ENCODE results near the gene CD247. TPM values are rescaled to one million over a fixed set of nuclear protein-coding genes. Genes with fewer than 3 reads are reported as not detected.

The CD247 gene
- total RNA-seq, 1 experiment from 2014 or later: not detected

GRCh38 chr1:167529829-167530474 is 11.6 kb upstream of the CD247 start:
- Histone ChIP-seq H3K4me1 (ENCODE audit: insufficient read depth, low read length) (no peaks in the 10 kb centered on the region), H4K20me1 (ENCODE audit: low read length) (no peaks in the 10 kb centered on the region), H3K9me2 (replicated peaks; ENCODE audit: low read length) (no peaks in the 10 kb centered on the region), H2AFZ (ENCODE audit: low read length) (no peak overlapping the region), H3K4me2 (ENCODE audit: low read length) (no peak overlapping the region), H3K9me3 (ENCODE audit: low read length) (no peaks in the 10 kb centered on the region), H3K36me3 (ENCODE audit: low read depth, low read length) (no peaks in the 10 kb centered on the region), H3K27me3 (ENCODE audit: low read length) (0 out of 2 replicates have a peak, but pooled peaks cover 5% of the 10 kb centered on the region), H3K4me3 (ENCODE audit: low read length) (no peak overlapping the region), H3K9ac (ENCODE audit: low read length) (no peak overlapping the region), H3F3A (ENCODE audit: low read length, unreplicated experiment) (no peaks in the 10 kb centered on the region), H3K27ac (ENCODE audit: low read length) (no peak overlapping the region), H3K79me2 (ENCODE audit: low read length) (no peaks in the 10 kb centered on the region)
- intact Hi-C loops (cut with micrococcal nuclease): loop anchor here (5.0 kb wide), 2 partner anchors 308 to 463 kb away; partner anchors contain the start of gene POU2F1
- no peak for ATAC-seq
- ChIA-PET POLR2A (ENCODE audit: unreplicated experiment) (no interaction called here), CTCF (interaction anchor here (0.5 kb wide), 1 partner anchor 263 kb away, joined by 6 read pairs; no protein-coding TSS in a partner anchor)
- BruUV-seq (replicated peaks): no TSS peak
- TF ChIP-seq EZH2phosphoT487 (IDR thresholded peaks at IDR 0.05; ENCODE audit: borderline replicate concordance, low read length) (no peak), EZH2 (IDR thresholded peaks at IDR 0.05; ENCODE audit: low read length, unreplicated experiment) (no peak), CTCF (conservative IDR thresholded peaks at IDR 0.05; ENCODE audit: low read depth, low read length) (no peak)
- no peak for DNase-seq

GRCh38 chr1:167528057-167528728 is 9.9 kb upstream of the CD247 start:
- Histone ChIP-seq H3K4me3 (ENCODE audit: low read length) (no peak overlapping the region), H4K20me1 (ENCODE audit: low read length) (no peaks in the 10 kb centered on the region), H3K9ac (ENCODE audit: low read length) (no peak overlapping the region), H3K36me3 (ENCODE audit: low read depth, low read length) (no peaks in the 10 kb centered on the region), H3K79me2 (ENCODE audit: low read length) (no peaks in the 10 kb centered on the region), H3K9me3 (ENCODE audit: low read length) (no peaks in the 10 kb centered on the region), H3K27me3 (ENCODE audit: low read length) (0 out of 2 replicates have a peak, but pooled peaks cover 5% of the 10 kb centered on the region), H3K4me1 (ENCODE audit: insufficient read depth, low read length) (no peaks in the 10 kb centered on the region), H3K27ac (ENCODE audit: low read length) (no peak overlapping the region), H2AFZ (ENCODE audit: low read length) (no peak overlapping the region), H3F3A (ENCODE audit: low read length, unreplicated experiment) (no peaks in the 10 kb centered on the region), H3K9me2 (replicated peaks; ENCODE audit: low read length) (no peaks in the 10 kb centered on the region), H3K4me2 (ENCODE audit: low read length) (no peak overlapping the region)
- CTCF ChIA-PET: interaction anchor here (0.7 kb wide), 1 partner anchor 320 kb away, joined by 3 read pairs; no protein-coding TSS in a partner anchor
- BruUV-seq (replicated peaks): no TSS peak
- intact Hi-C loops (cut with micrococcal nuclease): no loop called here
- ATAC-seq: no peak
- no peak for DNase-seq
- POLR2A ChIA-PET (ENCODE audit: unreplicated experiment): no interaction called here
- no peak for TF ChIP-seq CTCF (conservative IDR thresholded peaks at IDR 0.05; ENCODE audit: low read depth, low read length)
- TF ChIP-seq EZH2phosphoT487 (IDR thresholded peaks at IDR 0.05; ENCODE audit: borderline replicate concordance, low read length): no peak
- no peak for TF ChIP-seq EZH2 (IDR thresholded peaks at IDR 0.05; ENCODE audit: low read length, unreplicated experiment)
